ENCODE data around the gene TEDC2.

DNA sequence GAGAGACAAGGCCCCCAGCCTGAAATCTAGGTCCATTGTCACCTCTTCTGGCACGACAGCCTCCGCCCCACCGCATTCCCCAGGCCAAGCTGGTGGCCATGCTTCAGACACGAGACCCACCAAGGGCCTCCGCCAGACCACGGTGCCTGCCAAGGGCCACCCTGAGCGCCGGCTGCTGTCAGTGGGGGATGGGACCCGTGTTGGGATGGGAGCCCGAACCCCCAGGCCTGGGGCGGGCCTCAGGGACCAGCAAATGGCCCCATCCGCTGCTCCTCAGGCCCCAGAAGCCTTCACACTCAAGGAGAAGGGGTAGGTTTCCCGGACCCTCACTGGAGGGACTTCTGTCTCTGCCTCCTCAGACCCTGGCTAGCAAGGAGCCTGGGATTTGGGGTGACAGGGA is 1.0 kb downstream of the TEDC2 start:
- TF ChIP-seq, protein P1, sequence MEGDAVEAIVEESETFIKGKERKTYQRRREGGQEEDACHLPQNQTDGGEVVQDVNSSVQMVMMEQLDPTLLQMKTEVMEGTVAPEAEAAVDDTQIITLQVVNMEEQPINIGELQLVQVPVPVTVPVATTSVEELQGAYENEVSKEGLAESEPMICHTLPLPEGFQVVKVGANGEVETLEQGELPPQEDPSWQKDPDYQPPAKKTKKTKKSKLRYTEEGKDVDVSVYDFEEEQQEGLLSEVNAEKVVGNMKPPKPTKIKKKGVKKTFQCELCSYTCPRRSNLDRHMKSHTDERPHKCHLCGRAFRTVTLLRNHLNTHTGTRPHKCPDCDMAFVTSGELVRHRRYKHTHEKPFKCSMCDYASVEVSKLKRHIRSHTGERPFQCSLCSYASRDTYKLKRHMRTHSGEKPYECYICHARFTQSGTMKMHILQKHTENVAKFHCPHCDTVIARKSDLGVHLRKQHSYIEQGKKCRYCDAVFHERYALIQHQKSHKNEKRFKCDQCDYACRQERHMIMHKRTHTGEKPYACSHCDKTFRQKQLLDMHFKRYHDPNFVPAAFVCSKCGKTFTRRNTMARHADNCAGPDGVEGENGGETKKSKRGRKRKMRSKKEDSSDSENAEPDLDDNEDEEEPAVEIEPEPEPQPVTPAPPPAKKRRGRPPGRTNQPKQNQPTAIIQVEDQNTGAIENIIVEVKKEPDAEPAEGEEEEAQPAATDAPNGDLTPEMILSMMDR (IDR thresholded peaks at IDR 0.05), result no peak
- TF ChIP-seq EZH2 (IDR thresholded peaks at IDR 0.05) (no peak), EZH2phosphoT487 (IDR thresholded peaks at IDR 0.05) (no peak)

Data from neural progenitor cell (in vitro differentiated cells).